Superior temporal gyrus (tissue), 1 donor: ENCODE data around the gene DIAPH3.

Source experiments
- DNase-seq: peaks from one replicate; pipeline ENCODE4 v3.0.0-alpha.2; 2016; ENCODE audit errors: extremely low spot score

The DIAPH3 gene

DNA sequence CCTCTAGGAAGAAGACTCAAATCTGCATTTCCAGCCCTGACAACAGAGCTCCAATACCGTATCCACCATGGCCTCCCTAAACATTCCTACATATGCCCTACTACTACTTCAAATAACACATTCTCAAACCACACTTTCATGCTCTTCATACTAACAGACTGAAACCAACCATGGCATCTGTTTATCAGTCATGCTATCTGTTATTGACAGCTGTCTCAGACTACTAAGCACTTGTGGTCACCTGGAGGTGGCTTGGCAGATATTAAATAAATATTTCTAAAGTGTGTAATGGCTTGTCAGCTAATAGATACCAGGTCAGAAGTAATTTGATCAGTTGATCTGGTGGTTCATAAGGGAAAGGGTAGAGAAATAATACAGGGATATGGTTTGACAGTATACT lies 489.1 kb downstream of the DIAPH3 start:
- no peak for DNase-seq

DNA sequence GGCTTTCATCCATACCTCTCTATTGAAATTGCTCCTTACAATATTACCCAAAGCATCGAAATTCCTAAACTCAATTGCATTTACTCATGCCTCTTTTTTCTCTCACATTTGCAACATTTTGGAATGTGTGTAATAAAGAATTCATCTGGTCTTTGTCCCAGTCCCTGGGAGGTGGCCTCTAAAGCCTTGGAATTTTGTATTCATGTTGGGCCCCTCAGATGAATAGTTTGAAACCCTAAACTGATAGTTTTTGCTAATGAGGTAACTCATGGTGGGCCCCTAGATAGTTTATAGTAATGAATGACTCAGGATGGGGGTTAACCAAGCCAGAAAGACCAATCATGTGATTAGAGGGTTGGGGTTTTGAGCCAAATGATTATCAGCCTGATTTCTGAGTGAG lies 490.4 kb downstream of the DIAPH3 start:
- no peak for DNase-seq

DNA sequence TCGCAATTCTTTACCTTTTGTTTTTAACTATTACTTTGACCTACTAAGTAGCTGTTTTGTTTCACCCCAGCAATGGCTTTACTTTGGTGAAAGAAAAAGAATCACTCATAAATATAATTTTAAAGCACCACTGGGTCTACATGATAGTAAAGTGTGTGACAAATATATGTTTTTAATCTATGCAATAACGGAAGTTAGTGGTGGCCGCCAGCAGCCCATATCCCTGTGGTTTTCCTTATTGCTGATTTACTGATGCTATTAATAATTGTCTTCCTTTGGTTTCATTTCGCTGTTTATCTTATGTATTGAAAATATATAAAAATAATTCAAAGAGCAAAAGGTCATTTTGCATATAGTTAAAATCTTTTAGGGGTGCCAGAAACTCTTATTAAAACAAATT lies 491.3 kb downstream of the DIAPH3 start:
- no peak for DNase-seq

- DNase-seq, result no peak
Observed at GRCh38 chr13:59671881-59672280, 491.8 kb downstream of the DIAPH3 start.

DNA sequence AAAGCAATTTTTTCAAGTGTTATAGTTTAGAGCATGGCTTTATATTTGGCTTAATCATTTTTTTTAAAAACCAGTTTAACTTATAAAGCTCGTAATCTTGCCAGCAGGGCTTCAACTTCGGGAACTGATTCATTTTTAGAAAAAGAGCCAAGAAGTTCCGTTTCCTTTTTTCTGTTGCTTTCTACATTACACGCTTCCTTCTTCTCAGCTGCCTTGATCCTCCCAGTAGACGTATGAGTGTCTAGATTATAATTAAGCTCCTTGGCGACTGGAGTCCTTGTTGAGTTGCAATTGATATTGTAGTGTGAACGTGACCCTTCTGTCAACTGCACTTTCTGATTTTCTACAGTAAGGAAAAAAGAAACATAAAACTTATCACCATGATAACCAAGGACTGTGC lies 497.2 kb downstream of the DIAPH3 start:
- DNase-seq, result no peak

GRCh38 chr13:59665732-59666131 lies 498.0 kb downstream of the DIAPH3 start:
- DNase-seq, result no peak

DNA sequence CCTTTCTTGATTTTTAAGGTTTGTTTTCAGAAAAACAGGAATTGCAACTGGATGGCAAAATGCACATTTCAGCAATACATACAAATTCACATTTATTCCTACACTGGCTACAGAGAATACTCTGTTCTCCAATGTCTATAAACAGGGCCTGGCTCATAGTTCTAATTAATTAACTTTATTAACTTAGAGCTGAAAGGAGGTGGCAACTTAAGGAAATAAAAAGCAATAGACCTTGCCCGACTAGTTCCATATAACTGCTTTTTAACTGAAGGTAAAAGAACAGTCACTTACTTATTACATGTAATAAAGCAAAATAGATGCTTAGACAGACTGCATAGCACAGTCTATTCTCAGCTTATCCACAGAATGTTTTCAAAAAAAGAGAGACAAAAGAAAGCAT lies 498.5 kb downstream of the DIAPH3 start:
- DNase-seq, result no peak

DNA sequence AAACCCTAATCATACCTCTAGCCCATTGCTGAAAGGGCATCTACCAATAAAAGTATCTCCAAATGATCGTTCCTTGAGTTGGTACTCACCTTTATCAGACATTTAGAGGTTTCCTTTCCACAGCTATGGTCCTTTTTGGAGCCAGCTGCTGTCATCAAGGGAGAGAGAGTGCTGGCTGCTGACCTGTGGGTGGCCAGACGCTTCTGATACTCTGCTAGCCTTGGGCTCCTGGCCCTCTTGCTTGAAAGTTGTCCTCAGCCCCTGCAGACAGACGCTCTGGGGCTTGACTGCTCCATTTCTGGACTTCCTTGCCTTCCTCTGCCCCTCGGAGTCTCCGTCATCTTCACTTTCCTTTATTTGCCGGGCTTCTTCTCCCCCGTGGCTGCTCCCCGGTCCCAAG lies 499.1 kb downstream of the DIAPH3 start:
- no peak for DNase-seq

DNA sequence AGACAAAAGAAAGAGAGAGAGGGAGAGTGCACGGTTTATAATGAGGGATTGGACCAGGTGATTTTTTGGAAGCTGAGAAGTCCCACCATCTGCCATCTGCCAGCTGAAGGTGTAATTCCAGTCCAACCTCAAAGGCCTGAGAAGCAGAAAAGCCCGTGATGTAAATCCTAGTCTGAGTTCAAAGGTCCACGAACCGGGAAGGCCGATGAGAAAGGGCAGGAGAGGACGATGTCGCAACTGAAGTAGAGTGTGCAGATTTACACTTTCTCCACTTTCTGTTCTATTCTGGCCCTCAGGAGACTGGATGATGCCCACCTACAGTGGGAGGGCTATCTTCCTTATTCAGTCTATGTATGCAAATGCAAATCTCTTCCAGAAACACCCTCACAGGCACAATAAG lies 500.0 kb downstream of the DIAPH3 start:
- no peak for DNase-seq

- DNase-seq, result no peak
Observed at GRCh38 chr13:59660582-59660981, 503.1 kb downstream of the DIAPH3 start.

DNA sequence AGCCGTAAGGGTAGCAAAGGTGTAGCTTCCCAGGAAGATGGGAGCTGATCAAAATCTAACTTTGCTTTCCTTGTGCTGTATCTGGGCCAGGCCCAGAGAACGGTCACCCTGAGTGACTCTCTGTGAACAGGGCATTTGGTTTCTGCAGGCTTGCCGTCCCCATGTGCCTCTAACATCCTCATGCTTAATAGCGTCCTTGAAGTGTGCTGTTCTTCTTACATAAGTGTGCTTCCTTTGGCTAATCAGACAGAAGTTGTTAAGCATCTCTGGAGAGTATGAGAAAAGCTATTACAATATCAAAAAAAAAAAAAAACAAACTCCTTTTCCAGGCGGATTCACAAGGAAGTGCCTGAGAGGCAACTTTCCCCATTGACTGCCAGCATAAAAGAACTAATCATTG lies 503.7 kb downstream of the DIAPH3 start:
- no peak for DNase-seq

- no peak for DNase-seq
Observed at GRCh38 chr13:59658738-59659330, 504.9 kb downstream of the DIAPH3 start.

DNA sequence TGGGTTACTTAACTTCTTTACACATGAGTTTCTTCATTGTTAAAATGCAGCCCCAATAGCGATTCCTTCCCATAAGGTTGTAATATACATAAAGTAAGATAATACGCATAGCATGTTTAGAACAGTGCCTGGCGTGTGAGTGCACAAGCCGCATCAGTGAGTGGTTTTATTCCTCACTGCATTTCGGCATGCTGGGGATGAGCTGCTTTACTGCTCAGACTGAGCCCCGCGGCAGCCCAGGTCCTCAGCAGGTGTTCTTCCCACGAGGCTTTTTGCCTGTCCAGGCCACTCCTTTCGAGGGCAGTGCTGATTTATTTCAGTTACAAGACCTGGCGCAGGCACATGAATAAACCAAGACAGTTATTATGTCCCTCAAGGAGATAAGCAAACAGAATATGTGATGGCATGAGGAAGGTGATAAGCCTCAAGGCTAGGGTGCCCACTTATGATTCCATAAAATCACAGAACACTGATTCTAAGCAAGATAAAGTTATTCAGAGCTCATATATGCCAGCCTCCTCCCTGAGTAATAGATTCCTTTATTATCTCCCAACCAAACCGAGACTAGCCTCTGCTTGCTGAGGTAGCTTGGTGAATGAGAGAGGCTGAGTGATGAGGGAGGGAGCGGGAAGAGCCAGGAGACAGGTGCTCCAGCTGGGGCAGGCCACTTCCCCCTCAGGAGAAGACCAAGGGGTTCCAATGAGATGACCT lies 505.5 kb downstream of the DIAPH3 start:
- no peak for DNase-seq

DNA sequence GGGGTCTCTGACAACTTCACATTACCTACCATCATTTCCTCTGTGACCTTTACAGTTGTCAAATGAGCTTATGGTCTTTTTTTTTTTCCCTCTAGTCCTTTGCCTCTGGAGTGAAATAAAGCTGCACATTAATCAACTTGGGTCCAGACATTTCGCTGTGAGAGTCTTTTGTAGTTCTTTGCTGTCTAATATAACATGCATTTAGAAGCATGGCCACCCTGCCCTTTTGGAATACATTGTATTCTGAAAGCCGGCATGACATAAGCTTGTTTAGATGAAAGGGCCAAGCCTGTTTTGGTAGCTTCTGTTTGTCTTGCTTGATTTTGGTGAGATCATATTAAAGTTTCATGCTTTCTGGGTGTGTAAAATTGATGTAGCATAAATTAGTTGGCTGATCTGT lies 509.8 kb downstream of the DIAPH3 start:
- no peak for DNase-seq

- DNase-seq, result no peak
Observed at GRCh38 chr13:59651479-59651878, 512.2 kb downstream of the DIAPH3 start.

DNA sequence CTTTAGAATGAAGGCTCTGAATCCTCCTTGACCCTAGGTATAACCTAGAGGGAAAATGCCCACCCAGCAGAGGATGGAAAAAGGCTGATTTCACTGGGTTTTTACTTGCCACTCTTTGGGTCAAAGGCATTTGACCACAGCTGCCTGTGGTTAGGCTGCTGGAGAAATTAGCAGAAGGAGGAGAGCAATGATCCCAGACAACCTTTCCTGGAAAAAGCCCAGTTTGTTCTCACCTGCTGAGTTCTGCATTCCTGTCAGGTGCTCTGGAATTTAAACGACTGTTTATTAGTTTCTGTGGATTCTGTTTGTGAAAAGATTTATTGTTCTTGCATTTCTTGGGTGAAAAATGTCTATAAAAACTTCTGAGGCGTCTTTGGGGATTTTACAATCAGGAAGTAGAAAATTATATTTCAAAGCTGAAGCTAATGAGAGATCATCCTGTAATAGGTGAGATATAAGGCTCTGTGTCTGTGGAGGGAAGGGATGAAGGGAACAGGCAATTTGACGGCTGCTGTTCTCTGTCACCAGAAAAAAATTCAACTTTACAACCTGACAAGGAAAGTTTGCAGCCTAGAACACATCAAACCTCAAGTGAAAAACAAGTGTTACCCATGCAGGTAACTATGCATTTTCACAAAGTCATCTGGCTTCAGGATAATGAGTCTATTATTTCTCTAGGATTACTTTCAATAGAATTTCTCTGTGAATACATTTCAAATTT lies 519.7 kb downstream of the DIAPH3 start:
- DNase-seq, result no peak

DNA sequence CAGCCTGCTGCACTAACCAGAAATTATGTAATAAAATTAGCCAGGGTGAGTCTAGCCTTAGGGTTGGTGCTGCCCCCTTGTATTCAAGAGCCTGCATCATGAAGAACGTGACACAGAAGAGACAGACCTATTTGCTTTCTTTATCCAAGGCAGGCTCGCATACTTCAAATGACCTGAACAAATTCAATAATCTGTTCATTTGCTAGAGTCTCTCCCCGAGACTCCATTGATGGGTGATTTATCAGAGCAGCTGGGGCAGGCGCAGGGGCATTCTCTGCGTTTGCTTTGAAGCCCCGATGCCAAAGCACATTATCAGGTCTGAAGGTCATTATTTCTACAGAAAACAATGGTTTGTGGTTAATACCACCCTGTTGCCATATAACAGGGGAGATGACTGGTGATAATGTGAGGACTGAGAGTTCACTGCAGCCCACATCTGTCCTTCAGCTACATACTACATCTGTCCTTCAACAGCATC lies 520.3 kb downstream of the DIAPH3 start:
- DNase-seq, result no peak

DNA sequence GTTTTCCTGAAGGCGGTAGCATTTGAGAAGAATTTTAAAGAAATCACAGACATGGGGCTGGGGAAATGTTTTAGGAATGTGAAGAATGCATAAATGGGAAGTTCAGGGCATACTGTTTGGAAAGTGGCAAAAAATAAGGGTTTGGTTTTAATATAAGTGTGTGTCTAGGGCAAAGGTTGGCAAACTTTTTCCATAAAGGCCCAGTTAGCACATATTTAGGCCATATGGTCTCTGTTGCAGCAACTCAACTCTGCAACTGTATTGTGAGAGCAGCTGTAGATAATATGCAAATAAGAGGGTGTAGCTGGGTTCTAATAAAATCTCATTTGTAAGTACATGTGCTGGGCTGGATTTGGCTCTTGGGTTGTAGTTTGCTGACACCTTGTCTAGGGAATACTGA lies 521.9 kb downstream of the DIAPH3 start:
- DNase-seq, result no peak

DNA sequence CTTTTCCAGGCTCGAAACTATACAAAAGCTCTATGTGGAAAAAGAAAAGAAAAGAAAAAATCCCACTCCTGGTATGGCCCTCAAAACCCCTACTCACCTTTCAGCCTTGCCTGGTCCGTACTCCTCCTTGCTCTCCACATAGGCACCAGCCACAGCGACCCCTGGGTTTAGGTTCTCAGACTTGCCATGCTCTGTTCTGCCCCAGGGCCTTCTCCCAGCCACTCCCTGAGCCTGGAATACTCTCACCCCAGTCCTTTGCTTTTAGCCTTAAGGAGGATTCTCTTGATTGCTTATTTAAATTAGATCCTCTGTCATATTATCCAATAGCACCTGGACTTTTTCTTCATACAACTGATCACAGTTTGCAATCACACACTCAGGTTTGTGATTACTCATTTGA lies 522.5 kb downstream of the DIAPH3 start:
- no peak for DNase-seq

GRCh38 chr13:59638404-59638803 lies 525.3 kb downstream of the DIAPH3 start:
- DNase-seq, result no peak

GRCh38 chr13:59635589-59635988 lies 528.1 kb downstream of the DIAPH3 start:
- no peak for DNase-seq

- DNase-seq, result no peak
Observed at GRCh38 chr13:59633290-59633689, 530.4 kb downstream of the DIAPH3 start.

GRCh38 chr13:59631271-59631670 lies 532.5 kb downstream of the DIAPH3 start:
- DNase-seq, result no peak
